ENCODE results near the gene ISCA2. TPM values are rescaled to one million over a fixed set of nuclear protein-coding genes. Genes with fewer than 3 reads are reported as not detected.

ISCA2 gene
- polyA plus RNA-seq, 1 donor (not counting 4 experiments of a cell fraction or from before 2014, with no cell fraction given): 33.0 TPM

DNA sequence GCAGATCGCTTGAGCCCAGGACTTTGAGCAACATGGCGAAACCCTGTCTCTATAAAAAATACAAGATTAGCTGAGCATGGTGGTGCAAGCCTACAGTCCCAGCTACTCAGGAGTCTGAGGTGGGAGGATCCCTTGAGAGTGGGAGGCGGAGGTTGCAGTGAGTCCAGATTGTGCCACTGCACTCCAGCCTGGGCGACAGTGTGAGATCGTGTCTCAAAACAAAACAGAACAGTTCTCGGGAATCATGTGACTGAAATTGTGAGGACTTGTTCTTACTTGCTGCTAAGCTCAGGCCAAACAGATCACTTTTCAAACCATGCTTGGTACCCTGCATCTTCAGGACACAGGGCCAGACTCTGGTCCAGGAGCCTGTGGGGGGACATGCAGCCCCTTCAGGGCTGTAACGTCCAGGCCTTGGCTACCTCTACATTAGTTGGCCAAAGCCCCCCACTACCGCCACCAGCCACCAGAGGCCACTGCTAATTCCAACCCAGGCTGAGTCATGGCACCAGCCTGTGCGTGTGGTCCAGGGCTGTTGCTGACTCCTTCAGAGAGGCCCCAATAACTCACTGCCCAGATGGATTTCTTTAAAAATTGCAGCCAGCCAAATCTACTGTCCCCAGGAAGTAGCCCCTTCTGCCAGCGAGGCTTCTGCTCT lies 34.1 kb upstream of the ISCA2 start:
- H3K36me3 ChIP-seq (ENCODE audit: control insufficient read depth in 2 of 2, extremely low read depth in 1 of 2, insufficient read depth in 2 of 2, low read length in 2 of 2): no peaks in the 10 kb centered on the region
- DNase-seq (ENCODE audit: low read depth, low spot score) (no peak), FAIRE-seq (no peak)
- H3K27ac ChIP-seq (ENCODE audit: control insufficient read depth, insufficient read depth, low read length): no peak overlapping the region
- no peaks in the 10 kb centered on the region for H3K4me1 ChIP-seq (ENCODE audit: control insufficient read depth, extremely low read depth, insufficient read depth, low read length)
- H3K9me3 ChIP-seq (ENCODE audit: control insufficient read depth, low read depth, low read length): no peaks in the 10 kb centered on the region
- H2AFZ ChIP-seq (ENCODE audit: control insufficient read depth, low read length): no peak overlapping the region
- dilution Hi-C loops (cut with MboI; ENCODE audit: extremely low pct_ligation_motif_present, low sequenced_read_pairs): no loop called here
- H3K9me1 ChIP-seq (ENCODE audit: control insufficient read depth, extremely low read depth, insufficient read depth, low read length): no peaks in the 10 kb centered on the region
- TF ChIP-seq EZH2 (IDR thresholded peaks at IDR 0.05; ENCODE audit: low read length) (no peak), CTCF (optimal IDR thresholded peaks at IDR 0.05 in 1 of 3, IDR thresholded peaks at IDR 0.05 in 1 of 3, conservative IDR thresholded peaks at IDR 0.05 in 1 of 3; ENCODE audit: extremely low read depth in 1 of 3, insufficient read depth in 2 of 3, low read length in 3 of 3) (peak; percentile 69 to 81 (median 77))
- H3K4me3 ChIP-seq (ENCODE audit: control insufficient read depth in 2 of 3, extremely low read depth in 1 of 3, insufficient read depth in 2 of 3, low read depth in 1 of 3, low read length in 3 of 3): no peak overlapping the region
- H4K20me1 ChIP-seq (ENCODE audit: control insufficient read depth, extremely low read depth, insufficient read depth, low read length): no peaks in the 10 kb centered on the region
- no peak overlapping the region for H3K4me2 ChIP-seq (ENCODE audit: control insufficient read depth, extremely low read depth, insufficient read depth, low read depth, low read length)
- no peak overlapping the region for H3K9ac ChIP-seq (ENCODE audit: control insufficient read depth, extremely low read depth, insufficient read depth, low read length)
- no peaks in the 10 kb centered on the region for H3K79me2 ChIP-seq (ENCODE audit: control insufficient read depth, insufficient read depth, low read length)
- peaks cover 6% of the 10 kb centered on the region for H3K27me3 ChIP-seq (ENCODE audit: control insufficient read depth, extremely low read depth, insufficient read depth, low read length)

DNA sequence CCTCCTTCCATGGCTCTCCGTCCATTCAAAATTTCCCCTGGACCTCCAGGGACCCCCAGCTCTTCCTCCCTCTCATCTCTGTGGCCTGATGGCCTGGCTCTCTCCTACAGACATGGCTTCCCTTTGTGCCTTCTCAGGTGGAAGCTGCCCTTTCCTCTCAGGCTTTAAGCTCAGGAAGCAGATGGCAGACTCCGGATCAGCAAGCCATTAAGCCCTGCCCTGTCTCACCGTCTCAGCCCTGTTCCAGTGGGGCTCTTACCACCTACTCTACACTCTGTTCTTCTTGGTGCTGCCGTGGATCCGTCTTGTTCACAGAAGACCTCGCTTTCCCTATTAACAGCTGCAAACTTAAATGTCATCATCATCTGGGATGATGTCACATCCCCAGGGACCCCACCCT lies 33.6 kb upstream of the ISCA2 start:
- H3K27me3 ChIP-seq (ENCODE audit: control insufficient read depth, extremely low read depth, insufficient read depth, low read length): peaks cover 6% of the 10 kb centered on the region
- no peaks in the 10 kb centered on the region for H4K20me1 ChIP-seq (ENCODE audit: control insufficient read depth, extremely low read depth, insufficient read depth, low read length)
- no peaks in the 10 kb centered on the region for H3K79me2 ChIP-seq (ENCODE audit: control insufficient read depth, insufficient read depth, low read length)
- TF ChIP-seq CTCF (optimal IDR thresholded peaks at IDR 0.05 in 1 of 3, IDR thresholded peaks at IDR 0.05 in 1 of 3, conservative IDR thresholded peaks at IDR 0.05 in 1 of 3; ENCODE audit: extremely low read depth in 1 of 3, insufficient read depth in 2 of 3, low read length in 3 of 3): no peak
- TF ChIP-seq EZH2 (IDR thresholded peaks at IDR 0.05; ENCODE audit: low read length): no peak
- H3K9me1 ChIP-seq (ENCODE audit: control insufficient read depth, extremely low read depth, insufficient read depth, low read length): no peaks in the 10 kb centered on the region
- FAIRE-seq (no peak), DNase-seq (ENCODE audit: low read depth, low spot score) (no peak)
- no peaks in the 10 kb centered on the region for H3K9me3 ChIP-seq (ENCODE audit: control insufficient read depth, low read depth, low read length)
- no peak overlapping the region for H3K4me2 ChIP-seq (ENCODE audit: control insufficient read depth, extremely low read depth, insufficient read depth, low read depth, low read length)
- dilution Hi-C loops (cut with MboI; ENCODE audit: extremely low pct_ligation_motif_present, low sequenced_read_pairs): no loop called here
- no peaks in the 10 kb centered on the region for H3K36me3 ChIP-seq (ENCODE audit: control insufficient read depth in 2 of 2, extremely low read depth in 1 of 2, insufficient read depth in 2 of 2, low read length in 2 of 2)
- no peak overlapping the region for H3K27ac ChIP-seq (ENCODE audit: control insufficient read depth, insufficient read depth, low read length)
- H2AFZ ChIP-seq (ENCODE audit: control insufficient read depth, low read length): no peak overlapping the region
- H3K4me3 ChIP-seq (ENCODE audit: control insufficient read depth in 2 of 3, extremely low read depth in 1 of 3, insufficient read depth in 2 of 3, low read depth in 1 of 3, low read length in 3 of 3): no peak overlapping the region
- no peaks in the 10 kb centered on the region for H3K4me1 ChIP-seq (ENCODE audit: control insufficient read depth, extremely low read depth, insufficient read depth, low read length)
- no peak overlapping the region for H3K9ac ChIP-seq (ENCODE audit: control insufficient read depth, extremely low read depth, insufficient read depth, low read length)

Data from keratinocyte (primary cell).